GM03348 (cell line): ENCODE measurements around the gene GDF15.

Experiments
- DNase-seq: peaks from one replicate; pipeline ENCODE4 v3.0.0; 2012; ENCODE audit warnings: low spot score

GDF15 gene

GRCh38 chr19:18431351-18432197, 45.6 kb downstream of the GDF15 start:
- DNase-seq: no peak

- DNase-seq: no peak
Observed at GRCh38 chr19:18432275-18433014, 46.5 kb downstream of the GDF15 start.

- no peak for DNase-seq
Observed at GRCh38 chr19:18433015-18433691, 47.2 kb downstream of the GDF15 start.

- no peak for DNase-seq
Observed at GRCh38 chr19:18433735-18434398, 47.9 kb downstream of the GDF15 start.

- no peak for DNase-seq
Observed at GRCh38 chr19:18434411-18435175, 48.6 kb downstream of the GDF15 start.

GRCh38 chr19:18435178-18435841, 49.4 kb downstream of the GDF15 start:
- no peak for DNase-seq

GRCh38 chr19:18435842-18436670, 50.1 kb downstream of the GDF15 start:
- no peak for DNase-seq

GRCh38 chr19:18436671-18437490, 50.9 kb downstream of the GDF15 start:
- peak; percentile 88 for DNase-seq

GRCh38 chr19:18437491-18438330, 51.8 kb downstream of the GDF15 start, which contains the start of gene ISYNA1:
TSS of gene ISYNA1 (minus strand) at chr19:18438133. CDS start at chr19:18437979, 154 bp downstream.
- peak; percentile 68 for DNase-seq

- DNase-seq: no peak
Observed at GRCh38 chr19:18438331-18439024, 52.5 kb downstream of the GDF15 start.
